ENCODE results near the gene GLIS1. TPM values are rescaled to one million over a fixed set of nuclear protein-coding genes. Genes with fewer than 3 reads are reported as not detected.
A peak's percentile ranks its signal among the peaks of the same experiment; 100 is the strongest.

GLIS1 gene
- total RNA-seq, 1 experiment from 2014 or later = not detected

DNA sequence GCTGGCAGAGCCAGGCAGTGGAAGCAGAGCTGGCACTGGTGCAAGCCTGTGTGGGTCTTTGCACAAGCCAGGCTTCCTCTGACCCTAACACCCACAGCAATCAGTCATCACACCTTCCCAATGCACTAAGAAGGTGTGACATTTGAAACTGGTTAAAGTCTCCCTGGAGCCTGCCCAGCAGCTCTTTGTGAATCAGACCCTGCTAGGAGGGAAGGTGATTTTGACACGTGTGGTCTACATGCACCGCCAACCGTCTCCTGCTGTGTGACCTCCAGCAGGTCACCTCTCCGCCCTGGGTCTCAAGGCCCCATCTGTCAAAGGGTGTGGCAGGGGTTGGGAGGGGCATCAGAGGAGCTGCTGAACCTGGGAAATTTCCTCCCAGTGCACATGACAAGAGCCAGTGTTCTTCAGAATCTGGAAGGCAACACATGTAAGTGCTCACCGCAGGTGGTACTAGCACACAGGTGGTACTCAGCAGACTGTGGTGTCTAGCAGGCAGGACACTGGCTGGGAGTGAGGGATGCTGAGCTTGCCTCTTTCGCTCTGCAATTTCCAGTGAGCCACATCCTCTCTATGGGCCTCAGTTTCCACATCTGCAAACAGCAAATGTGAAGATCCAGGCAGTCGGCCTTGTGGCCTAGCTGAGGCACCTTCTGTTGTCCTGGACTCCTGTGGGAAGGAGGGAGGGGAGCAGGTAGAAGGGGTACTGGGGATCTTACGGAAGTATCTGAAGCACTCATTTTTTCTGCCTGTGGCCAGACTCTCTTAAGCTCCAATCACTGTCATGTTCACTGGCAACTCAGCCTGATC, 156.5 kb downstream of the GLIS1 start:
- DNase-seq (ENCODE audit: low spot score) = no peak

- DNase-seq (ENCODE audit: low spot score) = no peak
These were observed 157.5 kb downstream of the GLIS1 start for GRCh38 chr1:53581476-53581875.

DNA sequence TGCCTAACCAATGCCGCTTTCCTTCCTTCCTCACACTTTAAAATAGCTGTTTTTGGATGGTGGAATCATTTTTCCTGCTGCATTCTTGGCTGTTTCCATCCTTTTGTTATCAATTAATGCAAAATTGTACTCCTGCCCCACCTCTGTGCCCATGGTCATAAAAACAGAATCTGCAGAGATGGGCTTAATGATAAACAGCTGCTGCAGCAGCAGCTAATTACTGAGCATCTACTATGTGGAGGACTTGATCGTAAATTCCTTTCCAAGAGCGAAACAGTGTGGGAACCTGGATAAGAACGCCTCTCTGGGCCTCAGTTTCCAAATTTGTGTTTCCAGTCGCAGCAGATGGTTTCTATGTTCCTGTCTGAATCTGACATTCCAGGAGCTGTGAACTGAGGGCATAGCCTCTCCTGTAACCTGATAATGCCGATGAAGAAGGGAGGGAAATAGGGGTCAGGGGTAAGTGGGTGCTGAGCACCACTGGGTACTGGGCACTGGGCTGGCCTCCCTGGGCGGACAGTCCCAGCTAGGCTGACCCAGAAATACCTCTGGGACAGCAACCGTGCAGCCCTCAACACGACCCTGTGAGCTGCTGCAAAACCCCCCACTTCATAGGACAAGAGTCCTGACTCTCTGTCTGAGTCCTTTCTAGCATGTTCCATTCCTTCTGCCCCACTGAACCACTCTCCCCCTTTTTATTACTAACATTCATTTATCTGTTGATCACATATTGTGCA, 158.1 kb downstream of the GLIS1 start:
- DNase-seq (ENCODE audit: low spot score) = no peak

DNA sequence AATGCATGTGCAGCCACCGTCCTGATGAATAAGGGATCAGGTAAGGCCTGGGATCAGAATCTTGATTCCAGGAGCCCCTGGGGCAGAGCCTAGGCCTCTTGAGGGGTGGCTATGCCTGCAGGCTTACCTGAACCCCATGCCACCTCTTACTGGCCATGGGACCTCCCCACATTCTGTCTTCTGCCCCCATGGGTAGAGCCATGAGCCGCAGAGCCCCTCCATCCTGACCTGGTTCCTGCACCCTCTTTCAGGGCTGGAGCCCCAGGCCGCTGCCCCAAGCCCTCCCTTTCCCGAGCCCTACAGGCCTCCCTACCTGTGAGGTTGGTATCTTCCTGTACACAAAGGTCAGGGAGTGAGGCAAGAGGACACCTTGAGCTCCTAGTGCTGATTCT, 159.0 kb downstream of the GLIS1 start:
- DNase-seq (ENCODE audit: low spot score) = no peak

DNA sequence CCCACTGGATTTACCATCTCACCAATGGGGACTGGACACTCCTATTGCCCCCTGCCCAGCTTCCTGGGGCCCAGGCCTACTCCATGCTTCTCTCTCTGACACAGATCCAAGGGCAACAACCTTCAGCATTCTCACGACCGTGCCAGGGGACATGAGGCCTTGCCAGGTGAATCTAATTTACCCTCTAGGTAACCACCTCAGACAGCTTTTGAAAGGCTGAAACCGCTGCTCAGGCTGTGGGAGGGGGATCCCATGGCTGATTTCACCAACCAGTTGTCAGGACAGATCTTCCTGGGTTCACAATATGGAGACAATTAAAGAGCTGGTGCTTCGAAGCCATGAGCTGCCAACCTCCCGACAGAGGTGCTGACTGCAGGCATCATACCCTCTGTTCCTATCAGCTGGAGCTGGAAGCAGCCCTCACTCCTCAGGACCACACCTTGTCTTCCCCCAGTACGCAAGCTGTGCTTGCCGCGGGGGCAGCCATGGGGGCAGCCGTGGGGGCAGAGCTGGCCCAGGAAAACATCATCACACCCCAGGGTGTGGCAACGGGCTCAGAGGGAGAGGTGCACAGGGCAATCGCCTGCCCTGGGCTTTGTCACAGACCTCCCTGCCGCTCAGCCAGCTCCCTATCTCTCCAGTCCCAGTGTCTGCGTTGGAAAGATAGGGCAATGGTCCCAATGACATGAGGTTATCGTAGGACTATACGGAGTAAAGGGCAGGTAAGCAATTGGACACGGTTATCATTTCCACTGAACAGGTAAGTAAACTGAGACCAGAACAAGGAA, 159.5 kb downstream of the GLIS1 start:
- no peak for DNase-seq (ENCODE audit: low spot score)

GRCh38 chr1:53578358-53578757, 160.6 kb downstream of the GLIS1 start:
- DNase-seq (ENCODE audit: low spot score) = no peak

- DNase-seq (ENCODE audit: low spot score) = no peak
These were observed 161.2 kb downstream of the GLIS1 start for GRCh38 chr1:53577761-53578100.

GRCh38 chr1:53576866-53577760, 161.9 kb downstream of the GLIS1 start:
- DNase-seq (ENCODE audit: low spot score) = no peak

DNA sequence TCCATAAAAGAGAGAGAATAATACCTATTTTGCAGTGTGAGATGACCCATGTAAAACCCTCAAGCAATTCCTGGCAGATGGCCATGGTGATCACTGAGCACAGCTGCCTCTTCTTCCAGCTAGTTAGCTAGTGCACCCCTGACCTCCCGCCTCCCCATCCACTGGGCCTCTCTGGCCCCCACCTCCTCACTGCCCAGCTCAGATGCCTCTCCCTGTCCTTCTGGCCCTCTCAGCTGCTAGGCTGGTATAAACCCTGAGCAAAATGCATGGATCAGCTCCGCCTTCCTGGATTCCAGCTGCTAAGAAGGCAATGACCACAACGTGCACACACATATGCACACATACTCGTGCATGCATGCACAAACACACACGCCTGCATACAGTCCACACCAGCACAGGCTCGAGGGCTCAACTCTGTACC, 162.6 kb downstream of the GLIS1 start:
- no peak for DNase-seq (ENCODE audit: low spot score)

- no peak for DNase-seq (ENCODE audit: low spot score)
These were observed 163.0 kb downstream of the GLIS1 start for GRCh38 chr1:53575955-53576320.

GRCh38 chr1:53575141-53575954, 163.6 kb downstream of the GLIS1 start:
- DNase-seq (ENCODE audit: low spot score) = no peak

DNA sequence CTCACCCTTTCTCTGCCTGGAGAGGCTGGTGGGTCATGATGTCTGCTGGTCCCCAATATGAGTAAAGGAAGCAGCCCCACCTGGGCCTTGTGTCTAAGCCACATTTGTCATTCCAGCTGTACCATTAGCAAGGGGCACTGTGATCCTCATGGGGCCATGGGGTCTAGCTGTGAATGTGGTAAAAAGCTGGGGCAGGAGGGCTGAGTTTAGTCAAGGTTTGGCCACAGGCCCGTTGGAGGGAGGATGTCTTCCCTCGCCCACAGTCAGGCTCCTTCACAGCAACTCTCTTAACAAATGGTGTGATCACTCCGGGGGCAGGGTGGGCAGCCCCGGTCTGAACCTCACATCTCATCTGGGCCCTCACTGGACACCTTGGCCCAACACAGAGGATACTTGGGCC, 164.3 kb downstream of the GLIS1 start:
- no peak for DNase-seq (ENCODE audit: low spot score)

DNA sequence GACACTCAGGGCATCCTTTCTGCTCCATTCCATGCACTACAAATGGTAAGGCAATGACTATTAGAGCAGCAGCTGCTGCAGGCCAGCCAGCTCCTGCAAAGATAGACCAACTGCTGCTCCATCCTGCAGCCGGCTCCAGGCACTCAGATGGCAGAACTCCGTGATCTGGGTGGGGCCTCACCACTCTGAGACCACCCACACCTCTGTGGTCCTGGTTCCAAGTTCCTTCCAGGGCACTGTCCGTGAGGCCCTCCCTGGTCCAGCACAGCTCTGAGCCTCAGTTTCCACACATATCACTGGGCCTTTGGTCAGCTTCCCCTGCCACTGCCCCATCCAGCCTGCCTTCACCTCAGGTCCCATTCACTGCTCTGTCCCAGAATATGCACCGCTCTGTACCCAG, 165.0 kb downstream of the GLIS1 start:
- no peak for DNase-seq (ENCODE audit: low spot score)

GRCh38 chr1:53573522-53573921, 165.4 kb downstream of the GLIS1 start:
- no peak for DNase-seq (ENCODE audit: low spot score)

DNA sequence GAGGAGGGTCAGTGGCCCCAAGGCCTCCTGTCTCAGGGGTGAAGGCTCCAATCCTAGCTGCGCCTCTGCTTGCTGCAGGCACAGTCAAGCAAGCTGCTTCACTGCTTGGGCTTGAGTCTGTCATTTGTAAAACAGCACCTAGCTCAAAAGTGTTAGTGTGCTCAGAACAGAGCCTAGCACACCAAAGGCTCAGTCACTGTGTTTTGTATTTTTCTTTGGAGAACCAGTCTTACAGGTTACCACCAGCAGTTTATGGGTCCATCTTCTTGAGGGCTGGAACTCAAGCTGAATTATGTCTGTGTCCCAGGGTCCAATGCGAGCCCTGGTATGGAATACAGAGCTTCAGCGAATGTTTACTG, 166.2 kb downstream of the GLIS1 start:
- peak; percentile 21 for DNase-seq (ENCODE audit: low spot score)

- DNase-seq (ENCODE audit: low spot score) = peak; percentile 52
These were observed 166.7 kb downstream of the GLIS1 start for GRCh38 chr1:53572065-53572814.

- DNase-seq (ENCODE audit: low spot score) = no peak
These were observed 170.4 kb downstream of the GLIS1 start for GRCh38 chr1:53568540-53568939.

- no peak for DNase-seq (ENCODE audit: low spot score)
These were observed 171.1 kb downstream of the GLIS1 start for GRCh38 chr1:53567851-53568250.

DNA sequence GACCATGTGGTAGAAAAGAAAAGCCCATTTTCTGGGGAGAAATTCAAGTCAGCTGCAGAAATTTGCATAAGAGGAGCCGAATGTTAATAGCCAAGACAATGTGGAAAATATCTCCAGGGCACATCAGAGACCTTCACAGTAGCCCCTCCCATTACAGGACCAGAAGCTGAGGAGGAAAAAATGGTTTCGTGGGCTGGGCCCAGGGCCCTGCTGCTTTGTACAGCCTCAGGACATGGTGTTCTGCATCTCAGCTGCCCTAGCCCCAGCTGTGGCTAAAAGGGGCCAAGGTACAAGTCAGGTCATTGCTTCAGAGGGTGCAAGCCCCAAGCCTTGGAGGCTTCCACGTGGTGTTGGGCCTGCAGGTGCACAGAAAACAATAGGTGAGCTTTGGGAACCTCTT, 171.5 kb downstream of the GLIS1 start:
- no peak for DNase-seq (ENCODE audit: low spot score)

DNA sequence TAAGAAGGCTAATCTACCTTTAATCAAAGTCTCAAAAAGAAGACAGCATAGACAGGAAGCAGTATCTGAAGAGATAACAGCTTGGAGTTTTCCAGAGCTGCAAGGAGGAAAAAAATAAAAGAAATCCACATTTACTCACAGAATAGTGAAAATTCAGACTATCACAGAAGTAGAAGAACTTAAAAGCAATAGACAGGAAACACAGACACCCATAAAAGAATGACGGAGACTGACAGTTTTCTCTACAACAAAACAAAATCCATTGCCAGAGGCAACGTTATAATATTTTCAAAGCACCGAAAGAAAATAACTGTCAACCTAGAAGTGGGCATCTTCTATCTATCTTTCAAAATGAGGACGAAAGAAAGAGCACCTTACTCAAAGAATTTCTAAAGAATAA, 175.4 kb downstream of the GLIS1 start:
- no peak for DNase-seq (ENCODE audit: low spot score)

All from HT-29 (cell line).